HepG2 (cell line): Measurements from ENCODE around the gene WDR26. TPM values are rescaled to one million over a fixed set of nuclear protein-coding genes. Genes with fewer than 3 reads are reported as not detected.

ENCODE experiments used
- ELF3 ChIP-seq: IDR thresholded peaks from 2 replicates; pipeline ENCODE4 v1.6.1; 2016; ENCODE audit warnings: missing genetic modification reagents, missing compliant biosample characterization
- HIVEP1 ChIP-seq: sonication (generic); formaldehyde crosslinking; IDR thresholded peaks from 2 replicates; pipeline ENCODE4 v1.4.0; 2020; ENCODE audit warnings: mild to moderate bottlenecking, missing genetic modification reagents
- HMG20B ChIP-seq: conservative IDR thresholded peaks from 2 replicates; pipeline ENCODE4 v1.6.1; 2016; ENCODE audit warnings: missing genetic modification reagents, missing compliant biosample characterization
- HNRNPH1 ChIP-seq: fragments of 200-400 bp; formaldehyde crosslinking; optimal IDR thresholded peaks from 2 replicates; pipeline ENCODE3; 2017; ENCODE audit warnings: mild to moderate bottlenecking, low read depth, low read length
- LCORL ChIP-seq, 2 experiments: fragments of 450-650 bp in 1 of 2; sonication (generic) in 1 of 2; formaldehyde crosslinking in 1 of 2; IDR thresholded peaks; 2 replicates each; pipeline versions ENCODE4 v1.5.0 to v1.6.1; 2017 to 2020; ENCODE audit warnings: antibody characterized with exemption in 1 of 2, missing genetic modification reagents in 1 of 2
- MTA3 ChIP-seq: sonication (generic); formaldehyde crosslinking; IDR thresholded peaks from 2 replicates; pipeline ENCODE4 v1.4.0; 2020; ENCODE audit warnings: missing genetic modification reagents
- PLSCR1 ChIP-seq: sonication (generic); formaldehyde crosslinking; IDR thresholded peaks from 2 replicates; pipeline ENCODE4 v1.5.0; 2020; ENCODE audit warnings: missing genetic modification reagents, mild to moderate bottlenecking, borderline replicate concordance
- RBFOX2 ChIP-seq: fragments of 200-400 bp; formaldehyde crosslinking; IDR thresholded peaks from 2 replicates; pipeline ENCODE4 v1.6.1; 2017; ENCODE audit warnings: low read depth, mild to moderate bottlenecking, low read length
- SIX4 ChIP-seq: sonication (generic); formaldehyde crosslinking; IDR thresholded peaks from 2 replicates; pipeline ENCODE4 v1.4.0; 2020; ENCODE audit warnings: missing genetic modification reagents
- SOX6 ChIP-seq, 2 experiments: fragments of 450-650 bp in 1 of 2; sonication (generic) in 1 of 2; formaldehyde crosslinking in 1 of 2; IDR thresholded peaks; 2 replicates each; pipeline versions ENCODE4 v1.4.0 to v1.6.1; 2017 to 2020; ENCODE audit warnings: antibody characterized with exemption in 1 of 2, mild to moderate bottlenecking in 1 of 2, missing genetic modification reagents in 1 of 2
- ZKSCAN5 ChIP-seq: sonication (generic); formaldehyde crosslinking; IDR thresholded peaks from 2 replicates; pipeline ENCODE4 v1.5.1; 2020; ENCODE audit warnings: mild to moderate bottlenecking, missing genetic modification reagents
- ZNF20 ChIP-seq: sonication (generic); formaldehyde crosslinking; IDR thresholded peaks from 2 replicates; pipeline ENCODE4 v1.4.0; 2020; ENCODE audit warnings: mild to moderate bottlenecking, moderate library complexity, missing genetic modification reagents
- ZNF367 ChIP-seq: sonication (generic); formaldehyde crosslinking; IDR thresholded peaks from 2 replicates; pipeline ENCODE4 v1.4.0; 2020; ENCODE audit warnings: missing genetic modification reagents, borderline replicate concordance
- ZNF441 ChIP-seq: sonication (generic); formaldehyde crosslinking; IDR thresholded peaks from 2 replicates; pipeline ENCODE4 v1.7.0; 2021; ENCODE audit warnings: missing genetic modification reagents, borderline replicate concordance
- ZNF446 ChIP-seq: sonication (generic); formaldehyde crosslinking; IDR thresholded peaks from 2 replicates; pipeline ENCODE4 v1.5.0; 2020; ENCODE audit warnings: mild to moderate bottlenecking, missing genetic modification reagents
- ZNF580 ChIP-seq: IDR thresholded peaks from 2 replicates; pipeline ENCODE4 v1.6.1; 2016; ENCODE audit warnings: low read depth, borderline replicate concordance
- ZNF766 ChIP-seq: sonication (generic); formaldehyde crosslinking; IDR thresholded peaks from 2 replicates; pipeline ENCODE4 v1.5.0; 2020; ENCODE audit warnings: missing genetic modification reagents, borderline replicate concordance
- ZNF891 ChIP-seq: sonication (generic); formaldehyde crosslinking; IDR thresholded peaks from 2 replicates; pipeline ENCODE4 v1.5.0; 2020; ENCODE audit warnings: mild to moderate bottlenecking, missing genetic modification reagents
- ZSCAN21 ChIP-seq: sonication (generic); formaldehyde crosslinking; IDR thresholded peaks from 2 replicates; pipeline ENCODE4 v1.8.0; 2022; ENCODE audit warnings: mild to moderate bottlenecking, missing genetic modification reagents, moderate library complexity, borderline replicate concordance
- ZSCAN22 ChIP-seq: sonication (generic); formaldehyde crosslinking; IDR thresholded peaks from 2 replicates; pipeline ENCODE4 v1.4.0; 2020; ENCODE audit warnings: mild to moderate bottlenecking, missing genetic modification reagents
- polyA plus RNA-seq, 8 experiments: library from polyadenylated mRNA; depleted of rRNA in 3 of 8; stranded (reverse) in 7 of 8; unstranded in 1 of 8; fragments of >200 nt; fragmentation: Illumina TruSeq in 4 of 8; extraction: Trizol in 4 of 8; gene quantifications; 2 replicates each; pipeline versions ENCODE4 v1.2.1 to v1.2.3, GENCODE V29; 2011 to 2016; ENCODE audit warnings: low read depth in 4 of 8, missing spikeins in 1 of 8, mixed read lengths in 1 of 8; ENCODE audit not compliant: insufficient read depth in 1 of 8
- total RNA-seq, 5 experiments: library from RNA; depleted of rRNA; stranded (reverse); fragments of >200 nt; fragmentation: Illumina TruSeq; extraction: Trizol; gene quantifications; 2 replicates each; pipeline ENCODE4 v1.2.3, GENCODE V29; 2016; ENCODE audit warnings: low read depth in 1 of 5
- TF ChIP-seq, protein P1 (sequence below): sonication (generic); formaldehyde crosslinking; IDR thresholded peaks from 2 replicates; pipeline ENCODE4 v1.4.0; 2020; ENCODE audit warnings: missing genetic modification reagents
- TF ChIP-seq, protein P2 (sequence below): sonication (generic); formaldehyde crosslinking; IDR thresholded peaks from 2 replicates; pipeline ENCODE4 v1.4.0; 2020; ENCODE audit warnings: missing genetic modification reagents; ENCODE audit errors: not compliant biosample characterization
- TF ChIP-seq, protein P3 (sequence below): fragments of 450-650 bp; IDR thresholded peaks from 2 replicates; pipeline ENCODE4 v1.6.1; 2016

WDR26 gene
- total and polyA plus RNA-seq, 2 of the 13 experiments (the other 11 are each of a cell fraction or from before 2014, with no cell fraction given): 13.2 to 23.7 TPM

DNA sequence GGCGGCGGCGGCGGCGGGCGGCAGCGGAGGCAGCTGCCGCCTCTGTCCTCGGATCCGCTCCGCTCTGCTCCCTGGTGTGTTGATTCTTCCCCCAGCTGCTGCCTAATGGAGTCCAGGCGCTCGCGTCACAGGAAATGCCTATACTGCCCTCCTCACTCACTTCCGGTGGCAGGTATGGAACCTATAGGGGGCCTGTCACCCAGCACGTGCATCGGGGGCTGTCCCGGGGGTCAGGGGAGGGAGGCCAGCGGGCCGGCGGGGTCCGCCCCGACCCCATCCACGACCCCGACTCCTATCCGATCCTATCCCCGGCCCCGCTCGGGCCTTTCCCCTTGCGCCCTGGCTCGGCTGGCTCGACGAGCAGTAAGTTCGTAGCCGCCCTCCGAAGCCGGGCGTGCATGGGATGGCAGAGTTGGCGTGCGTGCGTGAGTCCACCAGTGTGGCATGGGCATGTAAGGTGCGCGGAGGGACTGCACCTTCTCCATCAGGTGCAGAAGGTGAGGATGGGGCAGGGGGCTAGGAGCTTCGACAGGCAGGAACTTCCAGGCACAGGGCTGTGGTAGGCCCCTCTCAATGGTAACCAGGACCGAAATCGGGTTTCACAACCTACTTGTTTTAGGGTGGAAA is at the start of gene WDR26 (continued):
- TF ChIP-seq, protein P1, sequence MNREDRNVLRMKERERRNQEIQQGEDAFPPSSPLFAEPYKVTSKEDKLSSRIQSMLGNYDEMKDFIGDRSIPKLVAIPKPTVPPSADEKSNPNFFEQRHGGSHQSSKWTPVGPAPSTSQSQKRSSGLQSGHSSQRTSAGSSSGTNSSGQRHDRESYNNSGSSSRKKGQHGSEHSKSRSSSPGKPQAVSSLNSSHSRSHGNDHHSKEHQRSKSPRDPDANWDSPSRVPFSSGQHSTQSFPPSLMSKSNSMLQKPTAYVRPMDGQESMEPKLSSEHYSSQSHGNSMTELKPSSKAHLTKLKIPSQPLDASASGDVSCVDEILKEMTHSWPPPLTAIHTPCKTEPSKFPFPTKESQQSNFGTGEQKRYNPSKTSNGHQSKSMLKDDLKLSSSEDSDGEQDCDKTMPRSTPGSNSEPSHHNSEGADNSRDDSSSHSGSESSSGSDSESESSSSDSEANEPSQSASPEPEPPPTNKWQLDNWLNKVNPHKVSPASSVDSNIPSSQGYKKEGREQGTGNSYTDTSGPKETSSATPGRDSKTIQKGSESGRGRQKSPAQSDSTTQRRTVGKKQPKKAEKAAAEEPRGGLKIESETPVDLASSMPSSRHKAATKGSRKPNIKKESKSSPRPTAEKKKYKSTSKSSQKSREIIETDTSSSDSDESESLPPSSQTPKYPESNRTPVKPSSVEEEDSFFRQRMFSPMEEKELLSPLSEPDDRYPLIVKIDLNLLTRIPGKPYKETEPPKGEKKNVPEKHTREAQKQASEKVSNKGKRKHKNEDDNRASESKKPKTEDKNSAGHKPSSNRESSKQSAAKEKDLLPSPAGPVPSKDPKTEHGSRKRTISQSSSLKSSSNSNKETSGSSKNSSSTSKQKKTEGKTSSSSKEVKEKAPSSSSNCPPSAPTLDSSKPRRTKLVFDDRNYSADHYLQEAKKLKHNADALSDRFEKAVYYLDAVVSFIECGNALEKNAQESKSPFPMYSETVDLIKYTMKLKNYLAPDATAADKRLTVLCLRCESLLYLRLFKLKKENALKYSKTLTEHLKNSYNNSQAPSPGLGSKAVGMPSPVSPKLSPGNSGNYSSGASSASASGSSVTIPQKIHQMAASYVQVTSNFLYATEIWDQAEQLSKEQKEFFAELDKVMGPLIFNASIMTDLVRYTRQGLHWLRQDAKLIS: no peak
- no peak for TF ChIP-seq ZSCAN22 (CRISPR knock-in tag)
- no peak for TF ChIP-seq ZNF441
- no peak for TF ChIP-seq PLSCR1 (CRISPR knock-in tag)
- TF ChIP-seq, protein P2, sequence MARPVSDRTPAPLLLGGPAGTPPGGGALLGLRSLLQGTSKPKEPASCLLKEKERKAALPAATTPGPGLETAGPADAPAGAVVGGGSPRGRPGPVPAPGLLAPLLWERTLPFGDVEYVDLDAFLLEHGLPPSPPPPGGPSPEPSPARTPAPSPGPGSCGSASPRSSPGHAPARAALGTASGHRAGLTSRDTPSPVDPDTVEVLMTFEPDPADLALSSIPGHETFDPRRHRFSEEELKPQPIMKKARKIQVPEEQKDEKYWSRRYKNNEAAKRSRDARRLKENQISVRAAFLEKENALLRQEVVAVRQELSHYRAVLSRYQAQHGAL: peak; percentile 59
- TF ChIP-seq ZNF891 (CRISPR knock-in tag): peak; percentile 84; the same call in 1 of the 2 replicates
- peak; percentile 73; the same call in 1 of the 2 replicates for TF ChIP-seq ZNF580 (CRISPR knock-in tag)
- TF ChIP-seq, protein P3, sequence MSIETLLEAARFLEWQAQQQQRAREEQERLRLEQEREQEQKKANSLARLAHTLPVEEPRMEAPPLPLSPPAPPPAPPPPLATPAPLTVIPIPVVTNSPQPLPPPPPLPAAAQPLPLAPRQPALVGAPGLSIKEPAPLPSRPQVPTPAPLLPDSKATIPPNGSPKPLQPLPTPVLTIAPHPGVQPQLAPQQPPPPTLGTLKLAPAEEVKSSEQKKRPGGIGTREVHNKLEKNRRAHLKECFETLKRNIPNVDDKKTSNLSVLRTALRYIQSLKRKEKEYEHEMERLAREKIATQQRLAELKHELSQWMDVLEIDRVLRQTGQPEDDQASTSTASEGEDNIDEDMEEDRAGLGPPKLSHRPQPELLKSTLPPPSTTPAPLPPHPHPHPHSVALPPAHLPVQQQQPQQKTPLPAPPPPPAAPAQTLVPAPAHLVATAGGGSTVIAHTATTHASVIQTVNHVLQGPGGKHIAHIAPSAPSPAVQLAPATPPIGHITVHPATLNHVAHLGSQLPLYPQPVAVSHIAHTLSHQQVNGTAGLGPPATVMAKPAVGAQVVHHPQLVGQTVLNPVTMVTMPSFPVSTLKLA: peak; percentile 89
- 0 out of 2 replicates have a peak, but pooled peaks have one; percentile 56 for TF ChIP-seq ZNF446
- TF ChIP-seq ZSCAN21 (CRISPR knock-in tag): peak; percentile 75; the same call in 1 of the 2 replicates
- 0 out of 2 replicates have a peak, but pooled peaks have one; percentile 23 for TF ChIP-seq HMG20B (CRISPR knock-in tag)
- no peak; the same call in 1 of the 2 replicates for TF ChIP-seq ZNF367 (CRISPR knock-in tag)
- no peak for TF ChIP-seq LCORL (IDR thresholded peaks at IDR 0.05)
- peak; percentile 25 for TF ChIP-seq LCORL (CRISPR knock-in tag; IDR thresholded peaks at IDR 0.05)
- TF ChIP-seq SIX4 (CRISPR knock-in tag): no peak
- peak; percentile 51; the same call in 1 of the 2 replicates for TF ChIP-seq ELF3 (CRISPR knock-in tag)
- no peak for TF ChIP-seq ZKSCAN5
- TF ChIP-seq RBFOX2: peak; percentile 70
- TF ChIP-seq HIVEP1 (CRISPR knock-in tag): peak; percentile 82; the same call in 1 of the 2 replicates
- TF ChIP-seq ZNF766 (CRISPR knock-in tag): peak; percentile 70; the same call in 1 of the 2 replicates
- TF ChIP-seq ZNF20 (CRISPR knock-in tag): no peak
- TF ChIP-seq HNRNPH1: no peak
- TF ChIP-seq MTA3 (CRISPR knock-in tag): no peak
- TF ChIP-seq SOX6 (IDR thresholded peaks at IDR 0.05): no peak
- peak; percentile 65 for TF ChIP-seq SOX6 (CRISPR knock-in tag; IDR thresholded peaks at IDR 0.05)
